Measurements from ENCODE around the gene MYOCOS. TPM values are rescaled to one million over a fixed set of nuclear protein-coding genes. Genes with fewer than 3 reads are reported as not detected.

Gene MYOCOS
- total RNA-seq, 1 donor from 2014 or later, result not detected

GRCh38 chr1:171583591-171584201 is 38.3 kb upstream of the MYOCOS start:
- H3K27me3 Mint-ChIP-seq, result no peaks in the 10 kb centered on the region
- H3K9me3 Mint-ChIP-seq (ENCODE audit: low read depth), result no peaks in the 10 kb centered on the region
- DNase-seq (ENCODE audit: low spot score, unreplicated experiment), result no peak
- peaks cover 3% of the 10 kb centered on the region for H3K4me1 Mint-ChIP-seq (ENCODE audit: low read depth)
- TF ChIP-seq CTCF (IDR thresholded peaks at IDR 0.05; ENCODE audit: unreplicated experiment), result no peak
- no peak overlapping the region for H3K4me3 Mint-ChIP-seq (ENCODE audit: low read depth)
- peaks cover 34% of the 10 kb centered on the region for H3K36me3 Mint-ChIP-seq (ENCODE audit: insufficient read depth)
- no peak overlapping the region for H3K27ac Mint-ChIP-seq

GRCh38 chr1:171585715-171586114 is 36.3 kb upstream of the MYOCOS start:
- H3K36me3 Mint-ChIP-seq (ENCODE audit: insufficient read depth), result peaks cover 37% of the 10 kb centered on the region
- no peak for DNase-seq (ENCODE audit: low spot score, unreplicated experiment)
- H3K27me3 Mint-ChIP-seq, result no peaks in the 10 kb centered on the region
- H3K9me3 Mint-ChIP-seq (ENCODE audit: low read depth), result no peaks in the 10 kb centered on the region
- peaks cover 8% of the 10 kb centered on the region for H3K4me1 Mint-ChIP-seq (ENCODE audit: low read depth)
- H3K4me3 Mint-ChIP-seq (ENCODE audit: low read depth), result no peak overlapping the region
- TF ChIP-seq CTCF (IDR thresholded peaks at IDR 0.05; ENCODE audit: unreplicated experiment), result no peak
- no peak overlapping the region for H3K27ac Mint-ChIP-seq

GRCh38 chr1:171588230-171588629 is 33.8 kb upstream of the MYOCOS start:
- Mint-ChIP-seq H3K36me3 (ENCODE audit: insufficient read depth) (peaks cover 45% of the 10 kb centered on the region), H3K4me1 (ENCODE audit: low read depth) (peaks cover 8% of the 10 kb centered on the region), H3K27me3 (no peaks in the 10 kb centered on the region), H3K9me3 (ENCODE audit: low read depth) (no peaks in the 10 kb centered on the region), H3K27ac (no peak overlapping the region), H3K4me3 (ENCODE audit: low read depth) (no peak overlapping the region)
- no peak for DNase-seq (ENCODE audit: low spot score, unreplicated experiment)
- TF ChIP-seq CTCF (IDR thresholded peaks at IDR 0.05; ENCODE audit: unreplicated experiment), result no peak

- H3K36me3 Mint-ChIP-seq (ENCODE audit: insufficient read depth), result peaks cover 37% of the 10 kb centered on the region
- H3K27ac Mint-ChIP-seq, result no peak overlapping the region
- no peak overlapping the region for H3K4me3 Mint-ChIP-seq (ENCODE audit: low read depth)
Measured at GRCh38 chr1:171590022-171590421, 32.0 kb upstream of the MYOCOS start.

GRCh38 chr1:171595324-171595723 is 26.7 kb upstream of the MYOCOS start:
- H3K27ac Mint-ChIP-seq, result no peak overlapping the region
- peaks cover 9% of the 10 kb centered on the region for H3K9me3 Mint-ChIP-seq (ENCODE audit: low read depth)
- no peak overlapping the region for H3K4me3 Mint-ChIP-seq (ENCODE audit: low read depth)
- no peak for DNase-seq (ENCODE audit: low spot score, unreplicated experiment)
- no peaks in the 10 kb centered on the region for H3K27me3 Mint-ChIP-seq
- TF ChIP-seq CTCF (IDR thresholded peaks at IDR 0.05; ENCODE audit: unreplicated experiment), result no peak
- H3K36me3 Mint-ChIP-seq (ENCODE audit: insufficient read depth), result peaks cover 18% of the 10 kb centered on the region
- H3K4me1 Mint-ChIP-seq (ENCODE audit: low read depth), result no peaks in the 10 kb centered on the region

More at GRCh38 chr1:171590022-171590421, 32.0 kb upstream of the MYOCOS start:
- H3K9me3 Mint-ChIP-seq (ENCODE audit: low read depth), result no peaks in the 10 kb centered on the region
- TF ChIP-seq CTCF (IDR thresholded peaks at IDR 0.05; ENCODE audit: unreplicated experiment), result no peak
- peaks cover 8% of the 10 kb centered on the region for H3K4me1 Mint-ChIP-seq (ENCODE audit: low read depth)
- no peak for DNase-seq (ENCODE audit: low spot score, unreplicated experiment)
- H3K27me3 Mint-ChIP-seq, result no peaks in the 10 kb centered on the region
